Right lobe of liver (tissue), 6 donors: ENCODE measurements around the gene OTX1. TPM values are rescaled to one million over a fixed set of nuclear protein-coding genes. Genes with fewer than 3 reads are reported as not detected.

Source experiments
- ATAC-seq, 4 donors: fragments of 200-7000 bp; cut with Tn5 transposase; one replicate each; pipeline ENCODE4 v1.9.1; 2020; ENCODE audit warnings: mild to moderate bottlenecking in 4 of 4, moderate library complexity in 4 of 4
- DNase-seq, 3 donors: peaks; one replicate each; pipeline ENCODE4 v3.0.0-alpha.2; 2020
- H3K27ac ChIP-seq, 3 donors: fragments of 200-600 bp; one replicate each; pipeline ENCODE4 v1.8.0; 2022
- H3K27me3 ChIP-seq, 2 donors: fragments of 200-600 bp; one replicate each; pipeline ENCODE4 v1.8.0; 2022
- H3K36me3 ChIP-seq, 4 donors: fragments of 200-600 bp; sonication (generic) in 1 of 4; one replicate each; pipeline versions ENCODE4 v1.5.1 to v1.8.0; 2017 to 2022; ENCODE audit warnings: control low read depth in 1 of 4
- H3K4me1 ChIP-seq, 4 donors: fragments of 200-600 bp; sonication (generic) in 1 of 4; one replicate each; pipeline versions ENCODE4 v1.5.1 to v1.8.0; 2017 to 2022; ENCODE audit warnings: control low read depth in 1 of 4
- H3K4me3 ChIP-seq, 3 donors: fragments of 200-600 bp; one replicate each; pipeline ENCODE4 v1.8.0; 2022
- H3K9me3 ChIP-seq, 4 donors: fragments of 200-600 bp; sonication (generic) in 1 of 4; one replicate each; pipeline versions ENCODE4 v1.5.1 to v1.8.0; 2017 to 2022; ENCODE audit warnings: control low read depth in 1 of 4
- POLR2A ChIP-seq: fragments of 450-650 bp; IDR thresholded peaks from one replicate; pipeline ENCODE4 v1.6.1; 2017; ENCODE audit warnings: antibody characterized with exemption, mild to moderate bottlenecking
- WGBS: methylation state at CpG from one replicate; pipeline ENCODE4 v1.1.6; 2018; ENCODE audit warnings: low coverage, low lambda C conversion rate; ENCODE audit not compliant: insufficient coverage; ENCODE audit errors: missing lambda C conversion rate; 5-methylcytosine and 5-hydroxymethylcytosine counted together
- intact Hi-C, 2 donors: fragments of 100-400 bp; cut with DNase I; formaldehyde crosslinking; loops; one replicate each; pipeline versions ENCODE4 v1.11.2 to v1.14.1; 2022
- total RNA-seq, 6 experiments: library from RNA; depleted of rRNA in 2 of 6; stranded (reverse); fragments of >200 nt in 2 of 6; fragmentation: NEBNext Ultra II Directional in 3 of 6; extraction: Animal tissue kit (Norgen Biotek cat#: 25700) in 3 of 6; gene quantifications; one replicate each; pipeline versions ENCODE4 v1.1.0 to v1.2.4, GENCODE V29; 2016 to 2023
- TF ChIP-seq, protein P1 (sequence below), 4 donors: fragments of 200-600 bp in 3 of 4; fragments of 450-650 bp in 1 of 4; IDR thresholded peaks; one replicate each; pipeline versions ENCODE4 v1.5.1 to v1.8.0; 2016 to 2022; ENCODE audit warnings: antibody characterized with exemption in 4 of 4, mild to moderate bottlenecking in 2 of 4
- donor health status: DM: no; HTN: yes; CAD: no.
- donor health status: DM: no; HTN: no; CAD: no.
- donor health status: DM: no; HTN: no; CAD: no.
- donor health status: DM: no; HTN: yes; CAD: no.
- donor health status: DM: no; HTN: yes; CAD: no.

Gene OTX1
- total RNA-seq, 6 experiments from 2014 or later = not detected

DNA sequence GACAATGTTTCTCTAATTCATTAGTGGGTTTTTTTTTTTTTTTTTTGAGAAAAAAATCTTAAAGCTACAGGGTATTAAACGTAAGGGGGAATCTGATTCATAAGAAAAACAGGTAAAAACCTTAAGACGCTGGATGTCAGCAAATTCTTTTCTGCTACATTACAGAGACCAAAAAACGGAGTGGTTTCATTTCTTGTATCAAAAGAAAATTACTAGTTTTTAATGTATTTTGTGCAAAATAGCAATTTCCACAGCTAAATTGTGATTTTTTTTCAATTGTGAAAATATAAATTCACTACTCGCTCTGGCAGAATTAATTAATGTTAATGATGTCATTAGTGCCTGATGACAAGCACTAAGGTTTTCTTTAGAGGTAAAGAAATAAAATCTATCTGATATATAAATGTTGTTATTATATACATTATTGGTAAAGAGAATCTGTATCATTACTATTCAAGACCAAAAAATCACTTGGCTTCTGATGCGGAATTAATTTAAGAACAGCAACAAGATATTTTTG is 9.9 kb downstream of the OTX1 start:
- ATAC-seq = no peak

DNA sequence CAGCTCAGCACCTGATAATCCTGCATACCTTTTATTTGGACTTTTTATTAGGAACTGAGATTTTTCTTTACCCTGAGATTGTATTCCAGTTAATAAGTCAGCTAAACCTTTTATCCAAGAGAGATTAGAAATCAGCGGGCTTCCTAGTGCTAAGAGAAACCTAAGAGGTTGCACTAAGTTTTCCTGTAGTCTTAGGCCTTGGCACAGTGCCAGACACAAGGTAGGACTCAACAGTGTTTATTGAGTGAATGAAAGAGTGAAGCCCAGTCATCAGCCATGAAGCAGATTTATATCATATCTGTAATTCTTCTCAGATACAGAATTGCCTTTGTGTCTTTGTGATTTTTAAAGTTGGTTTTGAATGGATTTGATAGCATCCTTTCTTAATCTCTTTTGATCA is 13.6 kb downstream of the OTX1 start:
- WGBS = 44% methylated on average over 1 of the region's 1 CpG
- no peak for ATAC-seq
- TF ChIP-seq, protein P1, sequence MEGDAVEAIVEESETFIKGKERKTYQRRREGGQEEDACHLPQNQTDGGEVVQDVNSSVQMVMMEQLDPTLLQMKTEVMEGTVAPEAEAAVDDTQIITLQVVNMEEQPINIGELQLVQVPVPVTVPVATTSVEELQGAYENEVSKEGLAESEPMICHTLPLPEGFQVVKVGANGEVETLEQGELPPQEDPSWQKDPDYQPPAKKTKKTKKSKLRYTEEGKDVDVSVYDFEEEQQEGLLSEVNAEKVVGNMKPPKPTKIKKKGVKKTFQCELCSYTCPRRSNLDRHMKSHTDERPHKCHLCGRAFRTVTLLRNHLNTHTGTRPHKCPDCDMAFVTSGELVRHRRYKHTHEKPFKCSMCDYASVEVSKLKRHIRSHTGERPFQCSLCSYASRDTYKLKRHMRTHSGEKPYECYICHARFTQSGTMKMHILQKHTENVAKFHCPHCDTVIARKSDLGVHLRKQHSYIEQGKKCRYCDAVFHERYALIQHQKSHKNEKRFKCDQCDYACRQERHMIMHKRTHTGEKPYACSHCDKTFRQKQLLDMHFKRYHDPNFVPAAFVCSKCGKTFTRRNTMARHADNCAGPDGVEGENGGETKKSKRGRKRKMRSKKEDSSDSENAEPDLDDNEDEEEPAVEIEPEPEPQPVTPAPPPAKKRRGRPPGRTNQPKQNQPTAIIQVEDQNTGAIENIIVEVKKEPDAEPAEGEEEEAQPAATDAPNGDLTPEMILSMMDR (IDR thresholded peaks at IDR 0.05) = no peak
- no peak for TF ChIP-seq POLR2A

More for the DNA sequence above, 9.9 kb downstream of the OTX1 start:
- no peak for TF ChIP-seq POLR2A
- TF ChIP-seq, protein P1 (IDR thresholded peaks at IDR 0.05) = no peak
- intact Hi-C loops = no loop called here
- Histone ChIP-seq H3K4me1 (peaks cover 0 to 18% (median 0%) of the 10 kb centered on the region in 4 donors), H3K9me3 (no peaks in the 10 kb centered on the region), H3K27ac (no peak overlapping the region), H3K27me3 (peaks cover 29 to 87% of the 10 kb centered on the region in 2 donors), H3K4me3 (no peak overlapping the region), H3K36me3 (no peaks in the 10 kb centered on the region)
- 28% methylated on average over 5 of the region's 5 CpGs for WGBS
- DNase-seq = no peak

DNA sequence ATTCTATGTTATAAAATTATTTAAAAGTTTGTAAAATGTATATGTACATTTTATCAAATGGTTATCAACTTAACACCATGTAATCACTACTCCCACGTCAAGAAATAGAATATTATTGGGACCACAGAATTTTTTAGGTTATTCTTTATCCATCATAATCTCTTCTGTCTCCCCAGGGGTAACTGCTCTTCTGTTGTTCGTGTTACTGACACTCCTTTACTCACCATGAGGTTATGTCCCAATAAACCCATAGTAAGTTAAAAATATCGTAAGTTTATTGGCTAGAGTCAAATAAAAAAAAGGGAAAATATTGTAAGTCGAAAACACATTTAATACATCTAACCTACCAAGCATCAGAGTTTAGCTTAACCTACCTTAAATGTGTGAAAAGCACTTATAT is 14.0 kb downstream of the OTX1 start:
- no peak overlapping the region for H3K4me3 ChIP-seq
- intact Hi-C loops = no loop called here
- H3K27me3 ChIP-seq = peaks cover 12 to 60% of the 10 kb centered on the region in 2 donors
- no peak for TF ChIP-seq POLR2A
- TF ChIP-seq, protein P1 (IDR thresholded peaks at IDR 0.05) = no peak
- DNase-seq = no peak
- peaks cover 0 to 2% (median 0%) of the 10 kb centered on the region in 4 donors for H3K4me1 ChIP-seq
- H3K9me3 ChIP-seq = no peaks in the 10 kb centered on the region
- ATAC-seq = no peak
- H3K27ac ChIP-seq = no peak overlapping the region
- H3K36me3 ChIP-seq = no peaks in the 10 kb centered on the region
- WGBS = 45% methylated on average over 4 of the region's 4 CpGs

More for the DNA sequence above, 13.6 kb downstream of the OTX1 start:
- no peak for DNase-seq
- H3K27me3 ChIP-seq = peaks cover 17 to 65% of the 10 kb centered on the region in 2 donors
- intact Hi-C loops = no loop called here
- H3K27ac ChIP-seq = no peak overlapping the region
- H3K4me1 ChIP-seq = peaks cover 0 to 6% (median 0%) of the 10 kb centered on the region in 4 donors
- no peaks in the 10 kb centered on the region for H3K9me3 ChIP-seq
- no peak overlapping the region for H3K4me3 ChIP-seq
- H3K36me3 ChIP-seq = no peaks in the 10 kb centered on the region

DNA sequence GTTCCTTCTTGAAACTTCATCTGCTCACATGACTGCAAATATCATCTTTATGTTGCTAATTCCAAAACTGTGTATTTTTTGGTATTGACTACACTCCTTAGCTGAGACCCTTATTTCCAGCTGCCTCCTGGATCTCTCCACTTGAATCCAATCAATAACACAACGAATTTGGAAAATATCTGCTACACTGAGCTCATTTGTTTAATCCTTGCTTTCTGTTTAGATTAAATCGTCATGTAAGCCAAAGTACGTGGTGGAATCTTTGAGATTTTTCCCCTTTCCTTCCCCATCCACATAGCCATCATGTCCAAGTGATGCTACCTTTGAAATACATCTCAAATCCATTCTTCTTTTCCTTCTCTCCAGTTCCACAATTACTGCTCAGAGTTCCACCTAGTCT is 15.6 kb downstream of the OTX1 start:
- intact Hi-C loops = no loop called here
- H3K4me3 ChIP-seq = no peak overlapping the region
- H3K9me3 ChIP-seq = no peaks in the 10 kb centered on the region
- H3K27me3 ChIP-seq = peaks cover 12 to 44% of the 10 kb centered on the region in 2 donors
- WGBS = 33% methylated on average over 3 of the region's 3 CpGs
- H3K4me1 ChIP-seq = no peaks in the 10 kb centered on the region
- H3K27ac ChIP-seq = no peak overlapping the region
- DNase-seq (no peak), ATAC-seq (no peak)
- H3K36me3 ChIP-seq = no peaks in the 10 kb centered on the region
- no peak for TF ChIP-seq POLR2A

DNA sequence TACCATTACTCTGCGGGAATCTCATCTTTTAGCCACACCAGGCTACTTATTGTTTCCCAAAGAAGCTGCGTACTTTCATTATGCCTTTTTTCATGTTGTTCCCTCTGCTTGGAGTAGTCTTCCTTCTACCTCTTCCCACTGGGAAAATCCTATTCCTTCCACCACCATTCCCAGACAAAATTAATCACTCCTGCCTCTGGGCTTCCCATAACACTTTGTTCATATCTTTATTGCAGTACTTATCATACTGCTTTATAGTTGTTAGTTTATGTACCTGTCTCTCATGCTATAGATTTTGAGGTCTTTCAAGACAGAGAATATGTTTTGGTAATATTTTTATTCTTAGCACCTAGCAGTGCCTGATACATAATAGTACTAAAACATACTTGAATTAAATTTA is 16.2 kb downstream of the OTX1 start:
- intact Hi-C loops = no loop called here

More for the DNA sequence above, 16.2 kb downstream of the OTX1 start:
- TF ChIP-seq, protein P1 (IDR thresholded peaks at IDR 0.05) = no peak
- TF ChIP-seq POLR2A = no peak
- H3K36me3 ChIP-seq = no peaks in the 10 kb centered on the region
- no peak overlapping the region for H3K27ac ChIP-seq
- no peak overlapping the region for H3K4me3 ChIP-seq
- no peaks in the 10 kb centered on the region for H3K4me1 ChIP-seq
- 50% methylated on average over 1 of the region's 2 CpGs for WGBS
- ATAC-seq (no peak), DNase-seq (no peak)
- H3K9me3 ChIP-seq = no peaks in the 10 kb centered on the region
- H3K27me3 ChIP-seq = peaks cover 9 to 38% of the 10 kb centered on the region in 2 donors
